ENCODE measurements around the gene TRIM38.

GRCh38 chr6:25944688-25945574 lies 17.7 kb upstream of the TRIM38 start:
- TF ChIP-seq EZH2 (IDR thresholded peaks at IDR 0.05; ENCODE audit: insufficient read depth, low read length) (no peak), CTCF (IDR thresholded peaks at IDR 0.05; ENCODE audit: insufficient read depth, low read depth, low read length) (no peak)

Data from astrocyte (in vitro differentiated cells and primary cell).